ENCODE measurements around the gene CTR9.

GRCh38 chr11:10762185-10762584, 11.1 kb downstream of the CTR9 start:
- TF ChIP-seq REST (IDR thresholded peaks at IDR 0.05; ENCODE audit: insufficient read depth in 1 of 2, low read depth in 2 of 2, low read length in 2 of 2) (no peak), SIN3A (IDR thresholded peaks at IDR 0.05; ENCODE audit: borderline replicate concordance, insufficient read depth, low read length) (no peak)
